WTC11 (cell line): ENCODE measurements around the gene CYP26A1. TPM values are rescaled to one million over a fixed set of nuclear protein-coding genes. Genes with fewer than 3 reads are reported as not detected.

Experiments used
- ARID4B ChIP-seq: sonication (generic); formaldehyde crosslinking; IDR thresholded peaks from 2 replicates; pipeline ENCODE4 v1.8.0; 2023; ENCODE audit warnings: missing genetic modification reagents, mild to moderate bottlenecking, borderline replicate concordance
- CREM ChIP-seq: sonication (generic); formaldehyde crosslinking; IDR thresholded peaks from 2 replicates; pipeline ENCODE4 v1.8.1; 2022; ENCODE audit warnings: mild to moderate bottlenecking, missing genetic modification reagents, moderate library complexity
- E2F1 ChIP-seq: sonication (generic); formaldehyde crosslinking; IDR thresholded peaks from 2 replicates; pipeline ENCODE4 v1.8.0; 2022; ENCODE audit warnings: mild to moderate bottlenecking, missing genetic modification reagents
- ESRRA ChIP-seq: sonication (generic); formaldehyde crosslinking; IDR thresholded peaks from 2 replicates; pipeline ENCODE4 v1.8.1; 2022; ENCODE audit warnings: mild to moderate bottlenecking, missing genetic modification reagents, borderline replicate concordance
- ETV6 ChIP-seq: sonication (generic); formaldehyde crosslinking; IDR thresholded peaks from 2 replicates; pipeline ENCODE4 v1.8.1; 2022; ENCODE audit warnings: mild to moderate bottlenecking, missing genetic modification reagents
- FOXP4 ChIP-seq: sonication (generic); formaldehyde crosslinking; IDR thresholded peaks from 2 replicates; pipeline ENCODE4 v1.8.0; 2022; ENCODE audit warnings: mild to moderate bottlenecking, missing genetic modification reagents
- IRF1 ChIP-seq: sonication (generic); formaldehyde crosslinking; IDR thresholded peaks from 2 replicates; pipeline ENCODE4 v1.8.0; 2023; ENCODE audit warnings: missing genetic modification reagents
- JAZF1 ChIP-seq: fragments of 250-450 bp; sonication (Bioruptor Pico); IDR thresholded peaks from 2 replicates; pipeline ENCODE4 v1.9.0; 2021; ENCODE audit warnings: moderate library complexity, mild to moderate bottlenecking, inconsistent platforms
- NR3C1 ChIP-seq: sonication (generic); formaldehyde crosslinking; conservative IDR thresholded peaks from 2 replicates; pipeline ENCODE4 v1.8.1; 2023; ENCODE audit warnings: low read depth, mild to moderate bottlenecking, missing genetic modification reagents
- OVOL2 ChIP-seq: fragments of 250-450 bp; sonication (Bioruptor Pico); IDR thresholded peaks from 2 replicates; pipeline ENCODE4 v1.9.0; 2021; ENCODE audit warnings: mild to moderate bottlenecking, borderline replicate concordance
- SOX15 ChIP-seq: fragments of 250-450 bp; sonication (Bioruptor Pico); IDR thresholded peaks from 2 replicates; pipeline ENCODE4 v1.9.0; 2021; ENCODE audit warnings: mild to moderate bottlenecking
- STAT6 ChIP-seq: sonication (generic); formaldehyde crosslinking; conservative IDR thresholded peaks from 2 replicates; pipeline ENCODE4 v1.8.1; 2023; ENCODE audit warnings: mild to moderate bottlenecking, low read depth, missing genetic modification reagents, moderate library complexity
- TEAD1 ChIP-seq: sonication (generic); formaldehyde crosslinking; IDR thresholded peaks from 2 replicates; pipeline ENCODE4 v1.8.0; 2022; ENCODE audit warnings: mild to moderate bottlenecking, missing genetic modification reagents
- ZNF121 ChIP-seq: sonication (generic); formaldehyde crosslinking; IDR thresholded peaks from 2 replicates; pipeline ENCODE4 v1.8.0; 2023; ENCODE audit warnings: missing genetic modification reagents
- ZNF138 ChIP-seq: sonication (generic); formaldehyde crosslinking; conservative IDR thresholded peaks from 2 replicates; pipeline ENCODE4 v1.8.1; 2022; ENCODE audit warnings: mild to moderate bottlenecking, moderate library complexity, missing genetic modification reagents
- ZNF425 ChIP-seq: fragments of 250-450 bp; sonication (Bioruptor Pico); conservative IDR thresholded peaks from 2 replicates; pipeline ENCODE4 v1.9.0; 2021; ENCODE audit warnings: mild to moderate bottlenecking
- total RNA-seq: library from RNA; stranded (reverse); gene quantifications from 3 replicates; pipeline ENCODE4 v1.2.3, GENCODE V29; 2021
- TF ChIP-seq, protein P1 (sequence below): fragments of 250-450 bp; sonication (Bioruptor Pico); IDR thresholded peaks from 2 replicates; pipeline ENCODE4 v2.1.2; 2022; ENCODE audit warnings: mild to moderate bottlenecking, moderate library complexity
- TF ChIP-seq, protein P2 (sequence below): sonication (generic); formaldehyde crosslinking; IDR thresholded peaks from 2 replicates; pipeline ENCODE4 v1.8.0; 2022; ENCODE audit warnings: mild to moderate bottlenecking, missing genetic modification reagents
- TF ChIP-seq, protein P3 (sequence below): sonication (generic); formaldehyde crosslinking; IDR thresholded peaks from 2 replicates; pipeline ENCODE4 v1.8.0; 2022; ENCODE audit warnings: mild to moderate bottlenecking, missing genetic modification reagents
- TF ChIP-seq, protein P4 (sequence below): sonication (generic); formaldehyde crosslinking; IDR thresholded peaks from 2 replicates; pipeline ENCODE4 v1.8.1; 2022; ENCODE audit warnings: missing genetic modification reagents, borderline replicate concordance

Gene CYP26A1
- total RNA-seq, 1 experiment from 2014 or later, result 3.4 TPM

DNA sequence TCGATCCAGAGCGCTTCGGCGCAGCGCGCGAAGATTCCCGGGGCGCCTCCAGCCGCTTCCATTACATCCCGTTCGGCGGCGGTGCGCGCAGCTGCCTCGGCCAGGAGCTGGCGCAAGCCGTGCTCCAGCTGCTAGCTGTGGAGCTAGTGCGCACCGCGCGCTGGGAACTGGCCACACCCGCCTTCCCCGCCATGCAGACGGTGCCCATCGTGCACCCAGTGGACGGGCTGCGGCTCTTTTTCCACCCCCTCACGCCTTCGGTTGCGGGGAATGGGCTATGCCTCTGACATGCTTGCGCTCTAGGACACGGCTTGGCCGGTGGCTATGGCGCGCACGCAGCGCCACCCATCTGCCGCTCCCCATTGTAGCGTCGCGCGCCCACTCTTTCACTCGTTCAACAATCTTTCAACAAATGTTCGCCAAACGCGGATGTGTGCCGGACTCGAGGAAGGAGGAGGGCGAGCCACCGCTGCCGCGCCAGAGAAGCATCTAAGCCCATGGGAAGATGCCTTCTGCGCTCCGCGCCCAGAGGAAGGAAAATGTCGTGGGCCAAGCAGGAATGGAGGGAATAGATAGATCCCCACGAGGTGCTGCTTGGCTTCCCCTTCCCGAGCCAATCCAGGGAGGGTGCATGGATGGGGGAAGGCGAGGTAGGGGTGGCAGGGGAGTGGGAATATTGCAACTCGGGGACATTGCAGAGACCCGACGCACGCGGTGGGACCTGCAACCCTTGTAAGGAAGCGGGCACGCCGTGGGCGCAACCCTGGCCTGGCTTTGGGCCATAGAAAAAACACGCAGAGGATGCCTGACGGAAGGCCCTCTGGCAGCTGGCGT, 5.1 kb upstream of the CYP26A1 start (continued):
- TF ChIP-seq, protein P1, sequence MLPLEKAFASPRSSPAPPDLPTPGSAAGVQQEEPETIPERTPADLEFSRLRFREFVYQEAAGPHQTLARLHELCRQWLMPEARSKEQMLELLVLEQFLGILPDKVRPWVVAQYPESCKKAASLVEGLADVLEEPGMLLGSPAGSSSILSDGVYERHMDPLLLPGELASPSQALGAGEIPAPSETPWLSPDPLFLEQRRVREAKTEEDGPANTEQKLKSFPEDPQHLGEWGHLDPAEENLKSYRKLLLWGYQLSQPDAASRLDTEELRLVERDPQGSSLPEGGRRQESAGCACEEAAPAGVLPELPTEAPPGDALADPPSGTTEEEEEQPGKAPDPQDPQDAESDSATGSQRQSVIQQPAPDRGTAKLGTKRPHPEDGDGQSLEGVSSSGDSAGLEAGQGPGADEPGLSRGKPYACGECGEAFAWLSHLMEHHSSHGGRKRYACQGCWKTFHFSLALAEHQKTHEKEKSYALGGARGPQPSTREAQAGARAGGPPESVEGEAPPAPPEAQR (CRISPR knock-in tag), result no peak
- TF ChIP-seq CREM (CRISPR knock-in tag) (0 out of 2 replicates have a peak, but pooled peaks have one; percentile 32), ARID4B (CRISPR knock-in tag) (no peak), ZNF425 (no peak), ESRRA (no peak), SOX15 (CRISPR knock-in tag) (no peak), E2F1 (CRISPR knock-in tag) (no peak), IRF1 (no peak), NR3C1 (0 out of 2 replicates have a peak, but pooled peaks have one; percentile 51), FOXP4 (CRISPR knock-in tag) (no peak), JAZF1 (no peak), ETV6 (no peak), OVOL2 (no peak), TEAD1 (CRISPR knock-in tag) (no peak; the same call in 1 of the 2 replicates), ZNF138 (CRISPR knock-in tag) (no peak), ZNF121 (CRISPR knock-in tag) (no peak), STAT6 (CRISPR knock-in tag) (no peak)
- TF ChIP-seq, protein P2, sequence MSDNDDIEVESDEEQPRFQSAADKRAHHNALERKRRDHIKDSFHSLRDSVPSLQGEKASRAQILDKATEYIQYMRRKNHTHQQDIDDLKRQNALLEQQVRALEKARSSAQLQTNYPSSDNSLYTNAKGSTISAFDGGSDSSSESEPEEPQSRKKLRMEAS (CRISPR knock-in tag), result peak; percentile 70
- TF ChIP-seq, protein P3, sequence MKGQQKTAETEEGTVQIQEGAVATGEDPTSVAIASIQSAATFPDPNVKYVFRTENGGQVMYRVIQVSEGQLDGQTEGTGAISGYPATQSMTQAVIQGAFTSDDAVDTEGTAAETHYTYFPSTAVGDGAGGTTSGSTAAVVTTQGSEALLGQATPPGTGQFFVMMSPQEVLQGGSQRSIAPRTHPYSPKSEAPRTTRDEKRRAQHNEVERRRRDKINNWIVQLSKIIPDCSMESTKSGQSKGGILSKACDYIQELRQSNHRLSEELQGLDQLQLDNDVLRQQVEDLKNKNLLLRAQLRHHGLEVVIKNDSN (CRISPR knock-in tag), result no peak
- TF ChIP-seq, protein P4, sequence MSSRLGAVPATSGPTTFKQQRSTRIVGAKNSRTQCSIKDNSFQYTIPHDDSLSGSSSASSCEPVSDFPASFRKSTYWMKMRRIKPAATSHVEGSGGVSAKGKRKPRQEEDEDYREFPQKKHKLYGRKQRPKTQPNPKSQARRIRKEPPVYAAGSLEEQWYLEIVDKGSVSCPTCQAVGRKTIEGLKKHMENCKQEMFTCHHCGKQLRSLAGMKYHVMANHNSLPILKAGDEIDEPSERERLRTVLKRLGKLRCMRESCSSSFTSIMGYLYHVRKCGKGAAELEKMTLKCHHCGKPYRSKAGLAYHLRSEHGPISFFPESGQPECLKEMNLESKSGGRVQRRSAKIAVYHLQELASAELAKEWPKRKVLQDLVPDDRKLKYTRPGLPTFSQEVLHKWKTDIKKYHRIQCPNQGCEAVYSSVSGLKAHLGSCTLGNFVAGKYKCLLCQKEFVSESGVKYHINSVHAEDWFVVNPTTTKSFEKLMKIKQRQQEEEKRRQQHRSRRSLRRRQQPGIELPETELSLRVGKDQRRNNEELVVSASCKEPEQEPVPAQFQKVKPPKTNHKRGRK (CRISPR knock-in tag), result no peak
